Measurements from ENCODE around the gene MCM9. TPM values are rescaled to one million over a fixed set of nuclear protein-coding genes. Genes with fewer than 3 reads are reported as not detected.

Gene MCM9
- total and polyA plus RNA-seq, 2 of the 13 experiments (the other 11 are each of a cell fraction or from before 2014, with no cell fraction given) = 3.8 to 17.2 TPM

- ATAC-seq = no peak
- no peak overlapping the region for H2AFZ ChIP-seq (ENCODE audit: low read length)
- no peaks in the 10 kb centered on the region for H3K27me3 ChIP-seq (ENCODE audit: control insufficient read depth in 1 of 2, insufficient read depth in 2 of 2, low read length in 2 of 2)
- intact Hi-C loops (cut with micrococcal nuclease; ENCODE audit: unreplicated experiment) (loop anchor here (10.0 kb wide), 2 partner anchors 239 to 311 kb away; no protein-coding TSS in a partner anchor), in situ Hi-C loops (cut with HindIII; ENCODE audit: extremely low pct_ligation_motif_present, low pct_unique_long_range_greater_than_20kb) (no loop called here)
- ChIA-PET POLR2A (no interaction called here), CTCF (ENCODE audit: low intra/inter-chr PET ratio, low total read pairs) (no interaction called here)
- BruUV-seq (replicated peaks) = no TSS peak
- TF ChIP-seq MXD1 (CRISPR knock-in tag; IDR thresholded peaks at IDR 0.05) (no peak), ZNF607 (CRISPR knock-in tag; IDR thresholded peaks at IDR 0.05; ENCODE audit: borderline replicate concordance) (no peak), ZHX2 (IDR thresholded peaks at IDR 0.05; ENCODE audit: low read depth) (no peak), ZHX2 (CRISPR knock-in tag; IDR thresholded peaks at IDR 0.05; ENCODE audit: borderline replicate concordance) (no peak)
- no peak overlapping the region for H3K4me3 ChIP-seq (replicated peaks in 1 of 3; ENCODE audit: insufficient read depth in 1 of 3, low read depth in 2 of 3, low read length in 3 of 3)
- no peaks in the 10 kb centered on the region for H3K79me2 ChIP-seq (ENCODE audit: insufficient read depth, low read length)
- no peak for FAIRE-seq
- H3K9me3 ChIP-seq (ENCODE audit: low read length) = no peaks in the 10 kb centered on the region
- H4K20me1 ChIP-seq (ENCODE audit: insufficient read depth, low read length) = no peaks in the 10 kb centered on the region
- H3K4me1 ChIP-seq (ENCODE audit: insufficient read depth, low read length) = peaks cover 10% of the 10 kb centered on the region; the same call in 1 of the 2 replicates
- H3K36me3 ChIP-seq (replicated peaks in 1 of 2; ENCODE audit: control insufficient read depth in 1 of 2, insufficient read depth in 2 of 2, low read length in 2 of 2) = no peaks in the 10 kb centered on the region
- no peak overlapping the region for H3K4me2 ChIP-seq (ENCODE audit: low read depth, low read length)
- no peak for DNase-seq (ENCODE audit: low spot score)
- H3K9ac ChIP-seq (ENCODE audit: insufficient read depth, low read depth, low read length) = no peak overlapping the region
- WGBS (ENCODE audit: low lambda C conversion rate) = 38% methylated on average over 4 of the region's 4 CpGs
- H3K27ac ChIP-seq (ENCODE audit: extremely low read length, insufficient read depth, low read length) = no peak overlapping the region
These were observed 130.9 kb downstream of the MCM9 start for GRCh38 chr6:118804091-118804490.
